Skeletal muscle tissue (tissue), 4 donors: ENCODE data around the gene CTDNEP1. TPM values are rescaled to one million over a fixed set of nuclear protein-coding genes. Genes with fewer than 3 reads are reported as not detected.

Experiments used
- H3K27ac ChIP-seq: one replicate; pipeline ENCODE4 v1.7.0; 2013; ENCODE audit warnings: mild to moderate bottlenecking, low read depth, low read length, inconsistent platforms
- H3K27me3 ChIP-seq, 3 donors: one replicate each; pipeline ENCODE4 v1.7.0; 2013; ENCODE audit warnings: low read length in 3 of 3; ENCODE audit not compliant: control insufficient read depth in 3 of 3, insufficient read depth in 3 of 3
- H3K36me3 ChIP-seq, 3 donors: one replicate each; pipeline ENCODE4 v1.7.0; 2013; ENCODE audit warnings: low read length in 3 of 3; ENCODE audit not compliant: control insufficient read depth in 3 of 3, insufficient read depth in 3 of 3
- H3K4me1 ChIP-seq, 3 donors: one replicate each; pipeline ENCODE4 v1.7.0; 2013; ENCODE audit warnings: low read length in 3 of 3, mild to moderate bottlenecking in 3 of 3; ENCODE audit not compliant: control insufficient read depth in 3 of 3, insufficient read depth in 3 of 3
- H3K4me3 ChIP-seq, 3 donors: one replicate each; pipeline ENCODE4 v1.7.0; 2013; ENCODE audit warnings: low read length in 3 of 3
- H3K9ac ChIP-seq, 3 donors: one replicate each; pipeline ENCODE4 v1.7.0; 2013; ENCODE audit warnings: low read length in 3 of 3, mild to moderate bottlenecking in 3 of 3, moderate library complexity in 2 of 3, low read depth in 1 of 3
- H3K9me3 ChIP-seq, 3 donors: one replicate each; pipeline ENCODE4 v1.7.0; 2013; ENCODE audit warnings: low read length in 3 of 3; ENCODE audit not compliant: control insufficient read depth in 3 of 3
- total RNA-seq: library from RNA; depleted of rRNA; stranded (reverse); fragments of >200 nt; gene quantifications from one replicate; pipeline ENCODE4 v1.2.3, GENCODE V29; 2014
- donor health status: Osteomylitis.

CTDNEP1 gene
- total RNA-seq, 1 donor from 2014 or later = 39.7 TPM

- Histone ChIP-seq H3K27me3 (no peaks in the 10 kb centered on the region), H3K27ac (peak overlapping the region; percentile 100), H3K36me3 (peaks cover 29 to 35% (median 33%) of the 10 kb centered on the region in 3 donors), H3K4me3 (peak overlapping the region; percentile 98 to 99 (median 98)), H3K9ac (peak overlapping the region; percentile 98 to 99 (median 98)), H3K9me3 (no peaks in the 10 kb centered on the region), H3K4me1 (peaks cover 25 to 36% (median 31%) of the 10 kb centered on the region in 3 donors)
These were observed 10.3 kb downstream of the CTDNEP1 start for GRCh38 chr17:7241090-7241733.

- H3K4me1 ChIP-seq = peaks cover 28 to 39% (median 31%) of the 10 kb centered on the region in 3 donors
- H3K36me3 ChIP-seq = peaks cover 24 to 35% (median 34%) of the 10 kb centered on the region in 3 donors
- H3K4me3 ChIP-seq = peak overlapping the region; percentile 98 to 99 (median 98)
- H3K27me3 ChIP-seq = no peaks in the 10 kb centered on the region
- peak overlapping the region; percentile 98 to 99 (median 98) for H3K9ac ChIP-seq
- H3K9me3 ChIP-seq = no peaks in the 10 kb centered on the region
- H3K27ac ChIP-seq = peak overlapping the region; percentile 100
These were observed 11.2 kb downstream of the CTDNEP1 start for GRCh38 chr17:7240375-7240774.

GRCh38 chr17:7239091-7240027 lies 12.2 kb downstream of the CTDNEP1 start, which contains the start of gene PHF23:
Gene PHF23, minus strand, starts transcription at chr17:7239457. Its CDS starts 178 bp downstream, at chr17:7239279.
- Histone ChIP-seq H3K27me3 (no peaks in the 10 kb centered on the region), H3K9ac (peak within 1 kb of the TSS; percentile 96 to 99 (median 98)), H3K27ac (peak within 1 kb of the TSS; percentile 100), H3K36me3 (peaks cover 17 to 34% (median 29%) of the 10 kb centered on the region in 3 donors), H3K4me3 (peak within 1 kb of the TSS; percentile 98 to 99 (median 98)), H3K9me3 (no peaks in the 10 kb centered on the region), H3K4me1 (peaks cover 36 to 48% (median 37%) of the 10 kb centered on the region in 3 donors)

- Histone ChIP-seq H3K27ac (peak overlapping the region; percentile 97), H3K4me3 (peak overlapping the region; percentile 86 to 91 (median 88)), H3K4me1 (peaks cover 38 to 46% (median 38%) of the 10 kb centered on the region in 3 donors)
These were observed 13.0 kb downstream of the CTDNEP1 start for GRCh38 chr17:7238420-7239090.

GRCh38 chr17:7237761-7238419 lies 13.6 kb downstream of the CTDNEP1 start:
- Histone ChIP-seq H3K36me3 (peaks cover 12 to 29% (median 21%) of the 10 kb centered on the region in 3 donors), H3K4me3 (peak overlapping the region in 2 of 3 donors; percentile 75 to 86), H3K27ac (peak overlapping the region; percentile 97), H3K9ac (peak overlapping the region; percentile 40 to 98 (median 89)), H3K9me3 (no peaks in the 10 kb centered on the region), H3K27me3 (no peaks in the 10 kb centered on the region), H3K4me1 (peaks cover 39 to 47% (median 40%) of the 10 kb centered on the region in 3 donors)

More at GRCh38 chr17:7238420-7239090, 13.0 kb downstream of the CTDNEP1 start:
- no peaks in the 10 kb centered on the region for H3K27me3 ChIP-seq
- H3K36me3 ChIP-seq = peaks cover 12 to 29% (median 23%) of the 10 kb centered on the region in 3 donors
- no peaks in the 10 kb centered on the region for H3K9me3 ChIP-seq
- H3K9ac ChIP-seq = peak overlapping the region; percentile 89 to 98 (median 96)

GRCh38 chr17:7237266-7237760 lies 14.2 kb downstream of the CTDNEP1 start:
- Histone ChIP-seq H3K4me1 (peaks cover 40 to 53% (median 44%) of the 10 kb centered on the region in 3 donors), H3K27ac (peak overlapping the region; percentile 97), H3K9ac (peak overlapping the region; percentile 40 to 73 (median 63)), H3K36me3 (peaks cover 12 to 29% (median 21%) of the 10 kb centered on the region in 3 donors), H3K27me3 (no peaks in the 10 kb centered on the region), H3K9me3 (no peaks in the 10 kb centered on the region), H3K4me3 (peak overlapping the region in 2 of 3 donors; percentile 1 to 86)

- Histone ChIP-seq H3K27me3 (no peaks in the 10 kb centered on the region), H3K36me3 (peaks cover 12 to 29% (median 21%) of the 10 kb centered on the region in 3 donors), H3K27ac (peak overlapping the region; percentile 97), H3K4me1 (peaks cover 40 to 55% (median 46%) of the 10 kb centered on the region in 3 donors), H3K9me3 (no peaks in the 10 kb centered on the region), H3K4me3 (no peak overlapping the region), H3K9ac (no peak overlapping the region)
These were observed 14.7 kb downstream of the CTDNEP1 start for GRCh38 chr17:7236808-7237207.

- H3K9ac ChIP-seq = no peak overlapping the region
These were observed 15.6 kb downstream of the CTDNEP1 start for GRCh38 chr17:7235693-7236665.

More at GRCh38 chr17:7235693-7236665, 15.6 kb downstream of the CTDNEP1 start:
- Histone ChIP-seq H3K9me3 (no peaks in the 10 kb centered on the region), H3K4me3 (no peak overlapping the region), H3K27ac (no peak overlapping the region), H3K27me3 (no peaks in the 10 kb centered on the region), H3K36me3 (peaks cover 10 to 27% (median 17%) of the 10 kb centered on the region in 3 donors), H3K4me1 (peaks cover 34 to 49% (median 40%) of the 10 kb centered on the region in 3 donors)
